Activated CD4-positive, alpha-beta T cell treated with anti-CD3 and anti-CD28 coated beads for 4 hours (primary cell): ENCODE measurements around the gene SMIM3.
A peak's percentile ranks its signal among the peaks of the same experiment; 100 is the strongest.
"Not testable (repeated sequence)": the region's sequence is repeated elsewhere in the genome, so short reads cannot be mapped to it uniquely, and the experiment has no call there.

Experiments
- DNase-seq, 2 donors: peaks; one replicate each; pipeline ENCODE4 v3.0.0-alpha.2; 2020

Gene SMIM3

DNA sequence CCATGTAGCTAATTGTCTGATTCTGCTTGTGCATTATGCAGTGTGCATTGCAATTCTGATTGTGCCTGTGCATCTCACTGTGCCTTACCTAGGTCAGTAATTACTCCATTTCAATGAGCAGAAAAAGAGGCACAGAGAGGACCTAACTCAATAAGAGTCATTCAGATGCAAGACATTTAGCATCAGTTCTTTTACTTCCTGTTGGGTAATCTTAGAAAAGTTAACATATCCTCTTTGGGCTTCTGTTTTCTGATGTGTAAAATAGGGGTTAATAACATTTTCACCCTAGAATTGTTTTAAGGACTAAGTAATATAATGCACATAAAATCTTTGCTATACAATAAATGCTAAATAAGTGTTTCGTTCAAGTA is 12.8 kb upstream of the SMIM3 start:
- DNase-seq = no peak

DNA sequence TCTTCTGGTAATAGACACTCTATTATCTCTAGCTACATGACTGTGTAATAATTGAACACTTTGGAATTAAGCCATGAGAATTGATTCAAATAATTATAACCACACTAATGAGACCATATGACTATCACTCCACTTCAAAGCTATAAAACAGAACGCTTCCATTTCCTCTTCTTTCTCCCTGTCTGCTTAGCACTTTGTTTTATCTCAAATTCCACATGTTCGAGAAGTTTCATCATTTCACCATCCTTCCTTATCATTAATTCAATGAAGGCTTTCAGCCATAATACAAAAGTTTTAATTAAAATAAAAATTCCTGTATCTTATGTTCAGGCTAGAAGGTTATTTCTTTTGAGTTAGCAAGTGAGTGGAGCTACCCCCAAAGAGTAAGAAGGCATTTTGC is 12.3 kb upstream of the SMIM3 start:
- no peak for DNase-seq

DNA sequence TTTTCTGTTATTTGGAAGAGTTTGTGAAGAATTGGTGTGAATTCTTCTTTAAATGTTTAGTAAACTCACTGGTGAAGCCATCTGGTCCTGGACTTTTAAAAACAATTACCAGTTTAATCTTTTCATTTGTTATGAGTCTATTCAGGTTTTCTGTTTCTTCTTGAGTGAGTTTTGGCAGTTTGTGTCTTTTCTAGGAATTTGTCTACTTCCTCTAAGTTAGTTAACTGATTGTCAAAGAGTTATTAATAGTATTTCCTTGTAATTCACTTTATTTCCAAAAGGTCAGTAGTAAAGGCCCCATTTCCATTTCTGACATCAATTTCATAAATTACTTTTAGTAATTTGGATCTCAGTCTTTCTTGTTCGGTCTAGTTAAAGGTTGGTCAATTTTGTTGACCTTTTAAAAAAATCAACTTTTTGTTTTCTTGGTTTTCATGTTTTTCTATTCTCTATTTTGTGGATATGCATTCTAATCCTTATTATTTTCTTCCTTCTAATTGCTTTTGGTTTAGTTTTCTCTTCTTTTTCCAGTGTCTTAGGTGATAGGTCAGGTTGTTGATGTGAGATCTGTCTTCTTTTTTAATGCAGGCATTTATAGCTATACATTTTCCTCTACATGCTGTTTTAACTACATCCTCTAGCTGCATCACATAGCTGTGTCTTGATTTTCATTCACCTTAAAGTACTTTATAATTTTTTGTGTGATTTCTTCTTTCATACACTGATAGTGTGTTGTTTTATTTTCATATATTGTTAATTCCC is 7.3 kb upstream of the SMIM3 start:
- DNase-seq = no peak

DNA sequence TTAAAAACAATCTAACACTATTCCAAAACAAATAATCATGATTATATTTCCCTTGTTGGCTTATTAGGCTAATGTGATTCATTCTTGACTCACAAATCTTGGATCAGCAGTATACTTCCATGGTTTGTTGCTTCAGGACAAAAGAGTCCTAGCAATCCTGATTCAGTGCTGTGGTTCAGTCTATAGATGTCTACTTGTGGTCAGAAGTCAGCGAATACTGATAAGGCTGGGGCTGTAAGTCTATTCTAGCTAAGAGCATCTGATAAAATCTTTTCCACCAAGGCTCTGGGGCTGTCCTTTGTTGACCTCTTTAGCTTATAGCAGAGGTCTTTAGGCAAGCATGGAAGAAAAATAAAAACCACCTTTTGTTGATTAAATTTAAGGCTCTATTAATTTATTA is 4.4 kb upstream of the SMIM3 start:
- no peak for DNase-seq

DNA sequence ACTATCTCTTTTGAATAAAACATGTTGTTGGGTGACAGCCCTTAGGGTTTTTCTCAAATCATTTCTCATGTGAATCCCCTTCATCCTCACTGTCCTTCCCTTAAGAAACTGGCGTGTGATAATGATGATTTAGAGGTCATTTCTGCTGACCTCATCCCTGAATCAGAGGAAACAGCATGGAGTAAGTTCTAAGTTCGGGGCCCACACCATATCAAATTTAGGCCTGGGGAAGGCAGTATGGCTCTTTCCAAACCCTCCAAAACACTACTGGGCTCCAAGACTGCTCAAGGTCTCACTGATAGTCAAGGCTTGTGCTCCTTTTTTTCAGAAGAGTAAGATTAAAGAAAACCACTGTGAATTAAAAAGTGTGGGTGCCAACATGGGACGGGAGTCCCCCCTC is 872 bp upstream of the SMIM3 start:
- DNase-seq = no peak

DNA sequence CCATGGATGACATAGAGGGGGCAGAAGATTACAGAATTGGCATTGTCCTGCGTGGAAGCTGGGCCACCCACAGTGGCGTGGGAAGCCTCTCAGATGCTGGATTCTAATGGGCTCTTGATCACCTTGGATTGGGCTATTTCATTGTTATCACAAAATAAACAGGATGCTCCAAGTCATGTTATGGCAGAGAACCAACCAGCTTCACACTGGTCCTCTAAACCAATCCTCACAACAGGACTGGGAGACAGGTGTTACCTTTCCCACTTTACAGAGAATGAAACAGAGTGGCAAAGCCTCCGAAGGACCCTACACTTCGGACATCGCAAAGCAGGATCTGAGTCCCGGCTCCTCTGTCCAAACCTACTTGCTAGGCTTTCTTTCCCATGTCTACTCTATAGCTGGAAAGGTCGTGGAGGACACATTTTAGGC is 455 bp upstream of the SMIM3 start:
- DNase-seq = no peak

GRCh38 chr5:150779397-150780186 is 1.0 kb downstream of the SMIM3 start:
- DNase-seq = no peak

DNA sequence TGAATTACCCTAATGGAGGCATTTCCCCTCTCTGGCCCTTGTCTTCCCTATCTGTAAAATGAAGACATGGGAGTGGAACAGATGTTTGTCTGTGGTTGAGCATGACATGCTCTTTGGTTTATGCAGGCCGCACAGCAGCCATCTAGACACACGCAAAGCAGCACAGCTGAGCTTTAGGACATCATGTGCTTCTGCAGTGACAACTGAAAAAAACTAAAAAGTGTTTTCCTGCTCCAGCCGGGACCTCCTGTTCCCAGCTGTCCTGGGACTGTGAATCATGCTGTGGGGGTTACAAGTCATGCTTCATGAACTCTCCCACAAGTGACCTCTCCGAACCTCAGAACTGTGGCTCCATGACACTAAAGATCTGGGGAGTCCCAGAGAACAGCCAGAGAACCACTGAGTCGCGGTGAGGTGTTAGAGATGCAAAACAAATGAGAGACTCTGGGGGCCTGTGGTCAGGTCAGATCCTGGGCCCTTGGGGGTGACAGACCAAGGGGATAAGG is 1.7 kb downstream of the SMIM3 start:
- DNase-seq = no peak

DNA sequence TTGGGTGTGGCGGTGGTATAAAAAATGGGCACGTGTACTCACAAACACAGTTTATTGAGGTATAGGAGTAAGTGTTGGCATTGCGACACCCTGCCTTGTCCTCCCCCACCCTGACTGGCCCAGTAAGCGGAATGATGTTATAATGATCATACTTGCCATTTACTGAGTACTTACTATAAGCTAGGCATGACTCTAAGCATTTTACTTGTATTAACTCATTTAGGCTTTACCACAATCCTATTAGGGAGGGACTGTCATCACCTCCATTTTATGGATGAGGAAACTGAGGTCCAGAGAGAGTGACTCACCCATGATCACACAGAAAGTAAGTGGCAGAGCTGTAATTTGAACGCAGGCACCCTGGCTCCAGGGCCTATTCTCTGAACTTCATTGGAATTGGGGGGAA is 2.3 kb downstream of the SMIM3 start:
- no peak for DNase-seq

- DNase-seq = no peak
Observed at GRCh38 chr5:150781706-150782614, 3.4 kb downstream of the SMIM3 start.

GRCh38 chr5:150782850-150783249 is 4.3 kb downstream of the SMIM3 start:
- DNase-seq = no peak

GRCh38 chr5:150783422-150783928 is 4.9 kb downstream of the SMIM3 start:
- peak; percentile 60 to 67 for DNase-seq

- DNase-seq = no peak
Observed at GRCh38 chr5:150785950-150786349, 7.4 kb downstream of the SMIM3 start.

- DNase-seq = no peak
Observed at GRCh38 chr5:150786876-150787275, 8.3 kb downstream of the SMIM3 start.

DNA sequence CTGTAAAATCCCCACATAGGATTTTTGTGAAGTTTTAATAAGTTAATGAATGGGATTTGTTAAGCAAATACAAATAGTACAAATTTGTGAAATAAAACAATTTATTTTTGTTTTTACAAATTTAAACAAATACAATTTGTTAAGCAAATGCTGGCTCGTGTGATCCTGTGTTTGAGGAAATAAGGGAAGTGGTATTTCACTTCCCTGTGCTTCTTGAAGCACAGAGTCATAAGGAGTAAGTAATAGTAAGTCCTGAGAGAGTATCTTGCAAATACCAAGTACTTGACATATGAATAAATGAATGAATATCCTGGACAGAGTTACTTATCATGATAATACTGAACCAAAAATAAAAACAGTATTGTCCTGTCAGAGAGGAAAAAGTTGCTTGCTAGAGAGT is 9.1 kb downstream of the SMIM3 start:
- no peak for DNase-seq

DNA sequence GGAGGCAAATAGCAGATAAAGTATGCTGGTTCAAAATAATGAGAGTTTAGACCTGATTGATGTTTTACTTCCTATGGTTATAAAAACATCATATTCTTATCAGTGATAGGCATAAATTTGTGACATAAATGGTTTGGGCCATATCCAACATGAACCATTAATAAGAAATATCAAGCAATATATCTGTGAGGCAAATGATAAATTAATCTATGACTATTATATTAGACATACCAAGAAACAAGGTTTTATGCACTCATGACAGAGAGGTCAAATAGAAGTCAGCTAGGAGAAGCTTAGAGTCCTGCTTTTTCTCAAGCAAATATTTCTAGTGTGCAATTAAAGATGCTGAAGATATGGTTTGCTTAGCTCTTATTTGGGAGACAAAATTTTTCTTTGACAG is 10.4 kb downstream of the SMIM3 start:
- DNase-seq = no peak

- no peak for DNase-seq
Observed at GRCh38 chr5:150789450-150789849, 10.9 kb downstream of the SMIM3 start.

DNA sequence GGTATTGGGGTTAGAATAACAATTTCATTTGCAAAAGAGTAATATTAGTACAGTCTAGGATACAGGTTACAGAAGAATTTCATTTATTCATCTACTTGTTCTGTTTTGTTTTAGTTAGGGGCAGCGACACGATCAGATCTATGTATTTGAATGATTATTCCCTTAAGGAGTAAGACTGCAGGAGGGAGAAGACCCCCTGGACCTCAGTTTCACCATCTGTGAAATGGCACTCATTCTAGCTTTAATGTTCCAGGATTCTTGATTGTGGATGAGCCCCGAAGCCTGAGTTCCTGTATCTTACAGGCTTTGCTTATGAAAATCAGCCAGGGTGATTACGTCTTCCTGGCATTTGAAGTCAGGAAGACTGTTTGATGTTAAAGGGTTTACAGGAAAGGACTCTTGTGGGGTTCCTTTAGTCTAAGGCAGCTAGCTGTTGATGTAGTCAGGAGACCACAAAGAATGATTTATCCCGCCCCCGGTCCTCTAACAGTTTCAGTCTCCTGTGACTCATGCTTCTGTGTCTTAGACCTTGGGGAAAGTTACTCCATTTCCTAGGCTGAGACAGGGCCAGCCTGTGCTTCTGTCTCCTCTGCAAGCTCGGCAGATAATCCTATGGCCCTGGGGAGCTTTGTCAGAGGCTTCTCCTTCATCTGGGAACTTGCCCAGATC is 11.5 kb downstream of the SMIM3 start:
- peak; percentile 76 to 79 for DNase-seq

GRCh38 chr5:150791536-150791935 is 13.0 kb downstream of the SMIM3 start:
- DNase-seq = no peak

DNA sequence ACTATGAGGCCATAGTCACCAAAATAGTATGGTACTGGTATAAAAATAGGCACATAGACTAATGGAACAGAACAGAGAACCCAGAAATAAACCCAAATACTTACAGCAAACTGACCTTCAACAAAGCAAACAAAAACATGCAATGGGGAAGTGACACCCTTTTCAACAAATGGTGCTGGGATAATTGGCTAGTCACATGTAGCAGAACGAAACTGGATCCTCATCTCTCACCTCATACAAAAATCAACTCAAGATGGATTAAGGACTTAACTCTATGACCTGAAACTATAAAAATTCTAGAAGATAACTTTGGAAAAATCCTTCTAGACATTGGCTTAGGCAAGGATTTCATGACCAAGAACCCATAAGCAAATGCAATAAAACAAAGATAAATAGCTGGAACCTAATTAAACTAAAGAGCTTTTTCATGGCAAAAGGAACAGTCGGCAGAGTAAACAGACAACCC is 14.9 kb downstream of the SMIM3 start:
- not testable (repeated sequence) for DNase-seq

GRCh38 chr5:150794927-150795326 is 16.4 kb downstream of the SMIM3 start:
- DNase-seq = no peak

GRCh38 chr5:150797384-150797783 is 18.8 kb downstream of the SMIM3 start:
- no peak for DNase-seq
